HG03432 (cell line): ENCODE results near the gene ITIH4.

Source experiments
- ATAC-seq: cut with Tn5 transposase; IDR thresholded peaks from one replicate; pipeline ENCODE4 v1.9.1; 2021; ENCODE audit warnings: mild to moderate bottlenecking, moderate library complexity; ENCODE audit not compliant: unreplicated experiment

Gene ITIH4

GRCh38 chr3:52830535-52831258, at the start of gene ITIH4:
Gene ITIH4, minus strand, starts transcription at chr3:52830672. Its CDS starts 30 bp downstream, at chr3:52830642.
- no peak for ATAC-seq

DNA sequence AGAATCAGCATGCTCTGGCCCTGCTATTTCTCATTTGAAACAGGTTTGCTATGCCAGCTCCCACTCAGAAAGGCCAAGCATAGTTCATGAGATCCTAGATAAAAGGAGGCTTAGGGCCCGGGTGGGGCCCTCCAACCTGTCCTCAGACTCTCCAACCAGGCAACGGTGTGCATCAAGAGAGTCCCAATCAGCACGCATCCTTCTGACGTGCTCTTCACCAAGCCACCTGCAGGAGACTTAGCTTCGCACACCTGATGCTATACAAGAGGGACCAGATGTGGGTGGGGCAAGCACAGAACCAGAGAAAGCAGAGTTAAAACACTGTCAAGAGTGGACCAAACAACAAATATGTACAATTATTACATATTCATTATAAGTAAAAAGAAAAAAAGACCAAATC, 49.6 kb upstream of the ITIH4 start:
- no peak for ATAC-seq

DNA sequence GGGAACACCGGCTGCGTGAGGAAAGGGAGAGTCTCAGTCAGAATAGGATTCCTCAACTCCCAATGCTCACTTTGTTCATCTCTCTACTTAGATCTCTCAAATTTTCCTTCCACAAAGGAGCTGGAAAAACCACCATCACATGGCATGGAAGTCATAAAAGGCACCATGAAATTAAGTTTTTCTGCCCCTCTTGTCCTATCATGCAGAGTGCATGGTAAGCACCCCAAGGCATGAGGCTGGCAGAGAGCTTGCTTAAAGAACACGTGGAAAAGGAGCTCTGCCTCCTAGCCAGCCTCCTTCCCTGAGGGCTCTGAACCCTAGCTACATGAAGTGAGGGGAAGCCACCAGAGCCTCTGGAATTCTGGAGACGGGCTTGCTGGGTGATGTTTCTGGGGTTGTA, 49.1 kb upstream of the ITIH4 start:
- ATAC-seq = no peak

DNA sequence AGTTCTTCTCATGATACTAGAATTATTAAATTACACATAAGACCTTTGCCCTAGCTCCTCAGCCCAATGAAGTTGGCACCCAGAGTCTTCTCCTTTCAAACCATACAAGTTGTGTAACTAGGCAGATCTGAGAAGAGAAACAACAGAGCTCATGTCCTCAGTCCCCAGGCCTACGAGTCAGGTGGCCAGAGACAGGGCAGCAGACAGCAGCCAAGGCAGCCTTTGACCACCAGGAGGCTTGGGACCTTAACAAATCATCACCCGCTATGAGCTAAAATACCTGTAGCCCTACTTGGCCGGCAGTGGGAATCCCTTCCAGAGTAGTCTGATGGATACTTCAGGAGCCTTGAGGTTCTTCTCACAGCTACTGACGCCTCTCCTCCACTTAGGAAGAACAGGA, 48.6 kb upstream of the ITIH4 start:
- no peak for ATAC-seq

GRCh38 chr3:52877085-52877484, 46.6 kb upstream of the ITIH4 start:
- ATAC-seq = no peak

- ATAC-seq = no peak
Measured at GRCh38 chr3:52874864-52875587, 44.6 kb upstream of the ITIH4 start.

- ATAC-seq = no peak
Measured at GRCh38 chr3:52874160-52874701, 43.8 kb upstream of the ITIH4 start.

DNA sequence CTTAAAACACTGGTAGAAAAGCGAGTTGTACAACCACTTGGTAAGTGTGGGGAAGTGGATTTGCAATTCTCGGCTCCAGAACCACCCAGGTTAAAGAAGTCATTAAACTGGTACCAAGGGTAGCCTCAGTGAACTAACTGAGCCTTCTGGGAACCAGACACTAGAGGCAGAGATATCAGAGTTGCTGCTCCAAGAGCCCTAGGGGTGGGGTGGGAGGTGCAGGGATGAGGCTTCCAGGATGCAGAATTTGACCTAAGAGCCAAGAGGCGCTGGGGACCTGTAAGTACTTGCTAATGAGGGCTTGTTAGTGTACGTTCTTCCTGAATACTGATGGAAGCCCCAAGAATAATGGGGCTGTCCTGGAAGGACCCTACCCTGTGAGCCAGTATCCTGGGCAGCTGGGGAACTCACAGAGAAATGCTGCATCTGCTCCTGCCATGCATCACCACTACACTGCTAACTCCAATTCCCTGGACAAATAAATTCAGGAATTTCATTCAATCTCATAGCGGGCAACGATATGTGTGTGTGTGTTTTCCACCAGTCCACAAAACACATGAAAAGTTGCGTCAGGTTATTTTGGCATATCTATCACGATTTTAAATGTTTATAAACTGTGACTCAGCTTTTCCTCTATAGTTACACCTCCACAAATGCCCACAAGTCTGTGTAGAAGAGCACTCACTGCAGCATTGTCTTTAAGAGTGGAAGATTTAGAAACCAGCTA, 43.1 kb upstream of the ITIH4 start:
- no peak for ATAC-seq

- no peak for ATAC-seq
Measured at GRCh38 chr3:52872245-52872644, 41.8 kb upstream of the ITIH4 start.

DNA sequence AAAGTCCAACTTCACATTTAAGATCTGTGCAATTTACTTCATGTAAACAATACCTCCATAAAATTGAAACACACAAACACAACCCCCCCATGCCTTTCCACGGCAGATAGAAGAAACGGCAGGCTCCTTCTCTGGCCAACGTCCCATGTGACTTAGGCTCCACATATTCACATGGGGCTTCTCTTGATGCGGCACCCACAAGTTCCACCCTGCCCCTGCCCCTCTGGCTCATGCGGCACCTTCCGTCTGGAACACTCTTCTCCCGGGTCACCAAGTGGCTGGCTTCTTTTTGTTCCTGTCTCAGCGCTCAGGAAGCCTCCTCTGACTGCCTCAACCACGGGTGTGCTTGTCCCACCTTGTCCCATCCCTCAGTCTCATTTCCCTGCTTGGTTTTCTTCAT, 41.3 kb upstream of the ITIH4 start:
- ATAC-seq = no peak

DNA sequence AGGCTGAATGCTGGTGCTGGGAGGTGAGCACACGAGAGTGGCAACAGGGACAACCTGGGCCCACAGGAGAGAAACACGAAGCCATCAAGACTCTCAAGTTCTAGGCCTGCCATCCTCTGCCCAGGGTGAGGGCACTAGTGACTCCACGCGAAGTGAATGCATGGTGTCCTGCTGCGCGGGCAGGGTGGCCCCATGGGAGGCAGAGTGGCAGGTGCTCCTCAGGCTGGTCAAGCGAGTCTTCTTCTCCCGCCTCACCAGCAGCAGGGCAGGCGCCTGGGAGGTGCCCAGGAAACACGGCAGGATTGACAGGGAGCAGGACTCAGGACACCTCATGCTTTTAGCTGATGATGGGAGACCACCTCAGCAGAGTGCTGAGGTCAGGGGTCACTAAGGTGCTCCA, 40.0 kb upstream of the ITIH4 start:
- no peak for ATAC-seq

DNA sequence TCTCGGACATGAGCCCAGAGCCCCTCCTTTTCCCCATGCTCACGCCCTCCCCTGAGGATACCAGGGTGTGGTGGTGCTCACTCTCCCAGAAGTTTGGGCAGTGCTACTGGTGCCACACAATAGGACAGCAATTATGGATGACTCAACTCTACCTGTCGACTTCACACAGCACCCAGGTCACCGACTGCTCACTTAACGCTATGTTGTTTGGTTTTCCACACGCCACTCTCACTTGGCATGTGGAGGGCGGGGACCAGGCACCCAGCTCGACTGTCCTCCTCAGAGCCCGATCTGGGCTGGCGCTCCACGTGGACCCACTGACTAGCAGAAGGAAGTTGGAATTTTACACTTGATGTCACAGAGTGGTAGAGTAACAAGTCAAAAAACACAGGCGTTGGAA, 36.0 kb upstream of the ITIH4 start:
- no peak for ATAC-seq

DNA sequence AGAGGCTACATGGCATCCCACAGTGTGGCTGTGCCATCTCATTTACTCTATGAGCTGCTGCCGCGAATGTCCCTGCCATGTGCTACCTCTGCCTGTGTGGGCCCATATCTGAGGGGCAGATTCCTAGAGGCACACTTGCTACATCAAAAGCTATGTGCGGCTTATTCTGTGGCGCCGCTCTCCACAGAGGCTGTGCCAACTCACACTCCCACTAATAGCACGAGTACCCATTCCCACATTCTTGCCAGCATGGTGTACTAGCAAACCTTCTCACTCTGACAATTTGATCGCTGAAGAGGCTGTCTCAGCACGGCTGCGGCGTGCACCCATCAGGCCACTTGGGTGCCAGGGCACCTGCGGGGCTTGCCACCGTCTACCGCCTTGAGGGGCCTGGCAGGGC, 35.5 kb upstream of the ITIH4 start:
- no peak for ATAC-seq

- ATAC-seq = no peak
Measured at GRCh38 chr3:52860424-52860768, 29.9 kb upstream of the ITIH4 start.

DNA sequence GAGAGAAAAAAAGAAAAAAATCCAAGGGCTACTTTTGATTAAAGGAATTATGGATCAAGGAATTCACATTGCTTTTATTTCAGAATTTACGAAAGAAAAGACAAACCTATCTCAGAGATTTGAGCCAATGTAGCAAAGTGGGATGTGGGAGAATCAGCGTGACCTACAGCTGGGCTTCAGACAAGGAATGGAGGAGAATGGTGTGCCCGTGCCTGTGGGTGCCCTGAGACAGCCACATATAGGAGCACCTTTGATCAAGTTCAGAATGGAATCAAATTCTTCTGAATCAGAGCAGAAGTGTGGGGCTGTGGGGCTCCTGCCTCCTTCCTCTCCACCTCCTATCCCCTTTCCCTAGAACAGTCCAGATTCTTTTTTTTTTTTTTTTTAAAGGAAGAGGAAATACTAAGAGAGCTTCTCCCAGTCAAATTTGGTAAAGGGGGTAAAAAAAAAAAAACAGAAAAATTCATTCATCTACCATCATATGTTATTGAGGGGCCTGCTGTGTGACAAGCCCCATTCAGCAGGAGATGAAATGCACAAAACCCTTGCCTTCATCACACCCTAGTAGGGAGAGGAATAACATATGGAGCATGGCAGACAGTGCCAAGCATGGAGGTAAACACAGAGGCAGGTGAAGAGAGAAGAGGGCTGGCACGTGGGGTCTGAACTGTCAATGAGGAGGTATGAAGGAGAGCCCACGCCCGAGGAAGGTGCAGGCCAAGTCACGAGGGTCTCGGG, 29.4 kb upstream of the ITIH4 start:
- ATAC-seq = no peak

DNA sequence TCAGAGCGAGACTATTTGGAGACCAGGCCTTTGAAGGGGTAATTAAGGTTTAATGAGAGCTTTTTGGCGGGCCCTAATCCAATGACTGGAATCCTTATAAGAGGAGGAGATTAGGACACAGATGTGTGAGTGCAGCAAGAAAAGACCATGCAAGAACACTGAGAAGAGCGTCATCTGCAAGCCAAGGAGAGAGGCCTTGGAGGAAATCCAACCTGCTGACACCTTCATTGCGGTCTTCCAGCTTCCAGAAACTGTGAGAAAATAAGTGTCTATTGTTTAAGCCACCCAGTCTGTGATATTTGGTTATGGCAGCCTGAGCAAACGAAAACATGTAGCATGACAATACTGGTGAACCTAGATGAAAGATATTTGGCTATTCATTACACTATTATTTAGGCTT, 27.4 kb upstream of the ITIH4 start:
- no peak for ATAC-seq

GRCh38 chr3:52857133-52857532, 26.7 kb upstream of the ITIH4 start:
- no peak for ATAC-seq

- ATAC-seq = peak; percentile 65
Measured at GRCh38 chr3:52856666-52857065, 26.2 kb upstream of the ITIH4 start.

DNA sequence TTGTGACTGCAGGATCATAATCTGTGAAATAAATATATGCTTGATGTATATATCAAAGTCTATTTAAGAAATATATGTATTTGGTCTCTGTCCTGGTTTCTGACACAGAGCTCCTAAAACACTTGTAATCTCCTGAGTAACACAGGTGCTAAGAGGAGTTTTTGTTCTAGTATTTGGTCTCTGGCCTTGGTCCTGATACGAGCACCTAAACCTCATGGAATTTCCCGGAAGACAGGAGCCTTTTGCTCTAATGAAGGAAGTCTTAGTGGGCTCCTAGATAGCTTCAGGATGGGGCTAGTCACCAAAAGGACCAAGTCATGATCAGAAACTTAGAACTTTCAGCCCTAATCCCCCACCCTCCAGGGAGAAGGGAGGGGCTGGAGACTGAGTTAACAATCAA, 23.5 kb upstream of the ITIH4 start:
- no peak for ATAC-seq

- no peak for ATAC-seq
Measured at GRCh38 chr3:52852419-52852818, 21.9 kb upstream of the ITIH4 start.

DNA sequence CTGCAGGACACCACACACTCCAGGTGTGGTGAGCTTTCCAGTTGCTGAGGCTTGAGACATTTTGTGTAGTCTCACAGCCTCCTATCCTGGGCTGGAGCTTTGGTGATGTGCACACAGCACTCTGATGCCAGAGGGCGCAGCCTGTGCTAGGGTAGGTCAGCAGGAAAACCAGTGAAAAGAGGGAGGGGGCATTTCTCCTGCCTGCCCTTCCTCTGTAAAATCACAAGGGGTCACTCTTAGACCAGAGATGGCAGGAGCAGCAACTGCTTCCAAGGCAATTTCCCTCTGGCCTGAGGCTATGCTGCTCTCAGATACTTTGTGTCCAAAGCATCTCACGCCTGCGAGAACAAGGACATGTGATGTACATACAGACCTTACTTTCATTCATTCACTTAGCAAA, 20.9 kb upstream of the ITIH4 start:
- no peak for ATAC-seq
